ENCODE data around the gene JMJD6.
"Not testable (repeated sequence)": the region's sequence is repeated elsewhere in the genome, so short reads cannot be mapped to it uniquely, and the experiment has no call there.

Gene JMJD6

GRCh38 chr17:76712321-76712720 is 14.1 kb downstream of the JMJD6 start:
- not testable (repeated sequence) for H2BK15ac ChIP-seq (replicated peaks; ENCODE audit: low read depth); H3K56ac ChIP-seq (ENCODE audit: low read length); H4K8ac ChIP-seq (ENCODE audit: low read depth, low read length); H3K4me3 ChIP-seq (ENCODE audit: low read length); H3K27me3 ChIP-seq (ENCODE audit: insufficient read depth, low read length, poor library complexity); H4K5ac ChIP-seq (ENCODE audit: low read length); DNase-seq; H3K18ac ChIP-seq (ENCODE audit: low read length); H3K36me3 ChIP-seq (ENCODE audit: control insufficient read depth, insufficient read depth, low read length); H2BK120ac ChIP-seq (ENCODE audit: low read depth, low read length); H2BK5ac ChIP-seq (ENCODE audit: low read length); H3K23ac ChIP-seq (ENCODE audit: low read length); H3K79me2 ChIP-seq (ENCODE audit: control insufficient read depth, insufficient read depth, low read length); H2AK5ac ChIP-seq (ENCODE audit: low read length); H3K4ac ChIP-seq (ENCODE audit: low read depth, low read length); H3K4me2 ChIP-seq (ENCODE audit: low read length); H3K79me1 ChIP-seq (ENCODE audit: low read length); H3K9ac ChIP-seq (ENCODE audit: low read length); H3K27ac ChIP-seq (ENCODE audit: low read depth, low read length)
- no CpG with 5 or more reads among the region's 7 CpGs for WGBS (ENCODE audit: extremely low coverage, insufficient coverage, low lambda C conversion rate)
- peaks cover 10% of the 10 kb centered on the region for H3K4me1 ChIP-seq (ENCODE audit: control insufficient read depth, low read depth, low read length)

- no peak within 1 kb of the TSS for H2AK5ac ChIP-seq (ENCODE audit: low read length)
- H3K79me1 ChIP-seq (ENCODE audit: low read length), result no peaks in the 10 kb centered on the region
- no peak within 1 kb of the TSS for H3K27ac ChIP-seq (ENCODE audit: low read depth, low read length)
- peak; percentile 63 for DNase-seq
- H3K9ac ChIP-seq (ENCODE audit: low read length), result peak within 1 kb of the TSS; percentile 74
- H3K4ac ChIP-seq (ENCODE audit: low read depth, low read length), result no peak within 1 kb of the TSS
- H4K8ac ChIP-seq (ENCODE audit: low read depth, low read length), result no peak within 1 kb of the TSS
- no peak within 1 kb of the TSS for H2BK120ac ChIP-seq (ENCODE audit: low read depth, low read length)
- no peak within 1 kb of the TSS for H2BK15ac ChIP-seq (replicated peaks; ENCODE audit: low read depth)
- H3K56ac ChIP-seq (ENCODE audit: low read length), result peak within 1 kb of the TSS; percentile 88
- H4K5ac ChIP-seq (ENCODE audit: low read length), result no peak within 1 kb of the TSS
- peak within 1 kb of the TSS; percentile 24 for H3K23ac ChIP-seq (ENCODE audit: low read length)
- H3K79me2 ChIP-seq (ENCODE audit: control insufficient read depth, insufficient read depth, low read length), result no peaks in the 10 kb centered on the region
- peak within 1 kb of the TSS; percentile 61 for H3K4me2 ChIP-seq (ENCODE audit: low read length)
- WGBS (ENCODE audit: extremely low coverage, insufficient coverage, low lambda C conversion rate), result no CpG with 5 or more reads among the region's 56 CpGs
- peaks cover 1% of the 10 kb centered on the region for H3K36me3 ChIP-seq (ENCODE audit: control insufficient read depth, insufficient read depth, low read length)
- no peak within 1 kb of the TSS for H2BK5ac ChIP-seq (ENCODE audit: low read length)
- peaks cover 10% of the 10 kb centered on the region for H3K4me1 ChIP-seq (ENCODE audit: control insufficient read depth, low read depth, low read length)
- H3K18ac ChIP-seq (ENCODE audit: low read length), result no peak within 1 kb of the TSS
- H3K27me3 ChIP-seq (ENCODE audit: insufficient read depth, low read length, poor library complexity), result peaks cover 3% of the 10 kb centered on the region
- peak within 1 kb of the TSS; percentile 30 for H3K4me3 ChIP-seq (ENCODE audit: low read length)
Observed at GRCh38 chr17:76710863-76711611, 15.4 kb downstream of the JMJD6 start, which contains the start of gene MXRA7. Gene MXRA7, minus strand, starts transcription at chr17:76710965. Its CDS starts 19 bp downstream, at chr17:76710946.

- H3K18ac ChIP-seq (ENCODE audit: low read length); H4K5ac ChIP-seq (ENCODE audit: low read length); H2BK120ac ChIP-seq (ENCODE audit: low read depth, low read length); H2BK5ac ChIP-seq (ENCODE audit: low read length); H3K36me3 ChIP-seq (ENCODE audit: control insufficient read depth, insufficient read depth, low read length); H4K8ac ChIP-seq (ENCODE audit: low read depth, low read length); H3K27me3 ChIP-seq (ENCODE audit: insufficient read depth, low read length, poor library complexity); H3K23ac ChIP-seq (ENCODE audit: low read length); H2AK5ac ChIP-seq (ENCODE audit: low read length); H3K79me2 ChIP-seq (ENCODE audit: control insufficient read depth, insufficient read depth, low read length); H3K79me1 ChIP-seq (ENCODE audit: low read length); H3K27ac ChIP-seq (ENCODE audit: low read depth, low read length); H3K4ac ChIP-seq (ENCODE audit: low read depth, low read length); H2BK15ac ChIP-seq (replicated peaks; ENCODE audit: low read depth): not testable (repeated sequence)
- Histone ChIP-seq H3K4me2 (ENCODE audit: low read length) (peak overlapping the region; percentile 61), H3K4me3 (ENCODE audit: low read length) (peak overlapping the region; percentile 30), H3K4me1 (ENCODE audit: control insufficient read depth, low read depth, low read length) (peaks cover 10% of the 10 kb centered on the region), H3K56ac (ENCODE audit: low read length) (peak overlapping the region; percentile 88), H3K9ac (ENCODE audit: low read length) (peak overlapping the region; percentile 74)
- peak; percentile 38 for DNase-seq
- no CpG with 5 or more reads among the region's 79 CpGs for WGBS (ENCODE audit: extremely low coverage, insufficient coverage, low lambda C conversion rate)
Observed at GRCh38 chr17:76709951-76710862, 16.2 kb downstream of the JMJD6 start.

- H3K79me2 ChIP-seq (ENCODE audit: control insufficient read depth, insufficient read depth, low read length), result no peaks in the 10 kb centered on the region
- peak overlapping the region; percentile 88 for H3K56ac ChIP-seq (ENCODE audit: low read length)
- WGBS (ENCODE audit: extremely low coverage, insufficient coverage, low lambda C conversion rate), result no CpG with 5 or more reads among the region's 29 CpGs
- H3K4ac ChIP-seq (ENCODE audit: low read depth, low read length), result no peak overlapping the region
- H2BK120ac ChIP-seq (ENCODE audit: low read depth, low read length), result no peak overlapping the region
- H3K9ac ChIP-seq (ENCODE audit: low read length), result peak overlapping the region; percentile 74
- peak; percentile 89 for DNase-seq
- no peak overlapping the region for H3K27ac ChIP-seq (ENCODE audit: low read depth, low read length)
- H2BK5ac ChIP-seq (ENCODE audit: low read length), result no peak overlapping the region
- H3K36me3 ChIP-seq (ENCODE audit: control insufficient read depth, insufficient read depth, low read length), result no peaks in the 10 kb centered on the region
- no peak overlapping the region for H4K8ac ChIP-seq (ENCODE audit: low read depth, low read length)
- H2AK5ac ChIP-seq (ENCODE audit: low read length), result peak overlapping the region; percentile 22
- peak overlapping the region; percentile 61 for H3K4me2 ChIP-seq (ENCODE audit: low read length)
- H3K18ac ChIP-seq (ENCODE audit: low read length), result no peak overlapping the region
- no peak overlapping the region for H3K4me3 ChIP-seq (ENCODE audit: low read length)
- no peak overlapping the region for H4K5ac ChIP-seq (ENCODE audit: low read length)
- H3K23ac ChIP-seq (ENCODE audit: low read length), result no peak overlapping the region
- no peak overlapping the region for H2BK15ac ChIP-seq (replicated peaks; ENCODE audit: low read depth)
- no peaks in the 10 kb centered on the region for H3K79me1 ChIP-seq (ENCODE audit: low read length)
- H3K4me1 ChIP-seq (ENCODE audit: control insufficient read depth, low read depth, low read length), result peaks cover 10% of the 10 kb centered on the region
- peaks cover 3% of the 10 kb centered on the region for H3K27me3 ChIP-seq (ENCODE audit: insufficient read depth, low read length, poor library complexity)
Observed at GRCh38 chr17:76709077-76709950, 17.1 kb downstream of the JMJD6 start.

GRCh38 chr17:76707985-76708807 is 18.2 kb downstream of the JMJD6 start:
- Histone ChIP-seq H4K5ac (ENCODE audit: low read length) (no peak overlapping the region), H3K23ac (ENCODE audit: low read length) (no peak overlapping the region), H4K8ac (ENCODE audit: low read depth, low read length) (no peak overlapping the region), H2BK120ac (ENCODE audit: low read depth, low read length) (no peak overlapping the region), H2BK15ac (replicated peaks; ENCODE audit: low read depth) (no peak overlapping the region), H3K79me1 (ENCODE audit: low read length) (no peaks in the 10 kb centered on the region), H3K4me1 (ENCODE audit: control insufficient read depth, low read depth, low read length) (peaks cover 10% of the 10 kb centered on the region), H3K79me2 (ENCODE audit: control insufficient read depth, insufficient read depth, low read length) (no peaks in the 10 kb centered on the region), H3K4me3 (ENCODE audit: low read length) (no peak overlapping the region), H3K18ac (ENCODE audit: low read length) (no peak overlapping the region), H3K27me3 (ENCODE audit: insufficient read depth, low read length, poor library complexity) (peaks cover 3% of the 10 kb centered on the region), H3K27ac (ENCODE audit: low read depth, low read length) (no peak overlapping the region), H3K9ac (ENCODE audit: low read length) (peak overlapping the region; percentile 24), H3K36me3 (ENCODE audit: control insufficient read depth, insufficient read depth, low read length) (no peaks in the 10 kb centered on the region), H3K56ac (ENCODE audit: low read length) (peak overlapping the region; percentile 69), H3K4me2 (ENCODE audit: low read length) (peak overlapping the region; percentile 19), H2AK5ac (ENCODE audit: low read length) (no peak overlapping the region), H2BK5ac (ENCODE audit: low read length) (no peak overlapping the region), H3K4ac (ENCODE audit: low read depth, low read length) (no peak overlapping the region)
- peak; percentile 92 for DNase-seq
- no CpG with 5 or more reads among the region's 14 CpGs for WGBS (ENCODE audit: extremely low coverage, insufficient coverage, low lambda C conversion rate)

Measured in mesendoderm (in vitro differentiated cells).